Neuronal stem cell (in vitro differentiated cells): Measurements from ENCODE around the gene GCDH.
"Not testable (repeated sequence)": the region's sequence is repeated elsewhere in the genome, so short reads cannot be mapped to it uniquely, and the experiment has no call there.

Experiments used
- DNase-seq: peaks from one replicate; pipeline ENCODE4 v3.0.0-alpha.2; 2013; ENCODE audit warnings: low spot score
- H2AFZ ChIP-seq: one replicate; pipeline ENCODE4 v1.6.1; 2013; ENCODE audit warnings: mild to moderate bottlenecking, low read length, inconsistent platforms
- H2AK5ac ChIP-seq: 2 replicates; pipeline ENCODE4 v1.6.1; 2013; ENCODE audit warnings: low read depth, mild to moderate bottlenecking, inconsistent platforms, low read length, moderate library complexity, mixed read lengths
- H2BK120ac ChIP-seq: 2 replicates; pipeline ENCODE4 v1.6.1; 2013; ENCODE audit warnings: low read depth, mild to moderate bottlenecking, inconsistent platforms, low read length, moderate library complexity, mixed read lengths
- H2BK12ac ChIP-seq: one replicate; pipeline ENCODE4 v1.6.1; 2013; ENCODE audit warnings: low read length, inconsistent platforms
- H2BK15ac ChIP-seq: 2 replicates; pipeline ENCODE4 v1.6.1; 2013; ENCODE audit warnings: mild to moderate bottlenecking, low read length, inconsistent platforms, mixed read lengths
- H2BK5ac ChIP-seq: one replicate; pipeline ENCODE4 v1.6.1; 2013; ENCODE audit warnings: inconsistent platforms, mild to moderate bottlenecking, low read length, moderate library complexity
- H3K14ac ChIP-seq: one replicate; pipeline ENCODE4 v1.6.1; 2013; ENCODE audit warnings: low read length, inconsistent platforms
- H3K18ac ChIP-seq: 2 replicates; pipeline ENCODE4 v1.6.1; 2013; ENCODE audit warnings: low read length, inconsistent platforms
- H3K23ac ChIP-seq: 2 replicates; pipeline ENCODE4 v1.6.1; 2013; ENCODE audit warnings: low read depth, mild to moderate bottlenecking, mixed read lengths, low read length, inconsistent platforms; ENCODE audit not compliant: poor library complexity
- H3K27ac ChIP-seq: replicated peaks from 3 replicates; pipeline ENCODE4 v1.5.1; 2013; ENCODE audit warnings: low read length, inconsistent platforms
- H3K27me3 ChIP-seq, 3 experiments: 2 replicates each; pipeline ENCODE4 v1.6.1; 2013; ENCODE audit warnings: low read length in 3 of 3, mild to moderate bottlenecking in 2 of 3, inconsistent platforms in 1 of 3, low read depth in 1 of 3, mixed read lengths in 1 of 3, moderate library complexity in 1 of 3; ENCODE audit not compliant: control insufficient read depth in 3 of 3, insufficient read depth in 3 of 3
- H3K36me3 ChIP-seq, 2 donors: replicated peaks in 1 of 2; 2 replicates each; pipeline ENCODE4 v1.6.1; 2013; ENCODE audit warnings: low read length in 2 of 2; ENCODE audit not compliant: control insufficient read depth in 2 of 2, insufficient read depth in 2 of 2
- H3K4ac ChIP-seq: 2 replicates; pipeline ENCODE4 v1.6.1; 2013; ENCODE audit warnings: inconsistent platforms, mild to moderate bottlenecking, low read length, moderate library complexity
- H3K4me1 ChIP-seq, 2 donors: 1 replicate in 1 of 2; 2 replicates in 1 of 2; pipeline ENCODE4 v1.6.1; 2013; ENCODE audit warnings: low read length in 2 of 2, low read depth in 1 of 2; ENCODE audit not compliant: control insufficient read depth in 2 of 2, insufficient read depth in 1 of 2
- H3K4me2 ChIP-seq: one replicate; pipeline ENCODE4 v1.6.1; 2013; ENCODE audit warnings: mild to moderate bottlenecking, low read length, inconsistent platforms; ENCODE audit not compliant: insufficient read depth, poor library complexity, severe bottlenecking
- H3K4me3 ChIP-seq, 2 donors: 2 replicates each; pipeline ENCODE4 v1.5.1; 2013; ENCODE audit warnings: low read length in 2 of 2, mild to moderate bottlenecking in 2 of 2, inconsistent platforms in 1 of 2, moderate library complexity in 1 of 2
- H3K79me1 ChIP-seq: one replicate; pipeline ENCODE4 v1.6.1; 2013; ENCODE audit warnings: low read depth, mild to moderate bottlenecking, inconsistent platforms, low read length, moderate library complexity
- H3K9ac ChIP-seq: one replicate; pipeline ENCODE4 v1.6.1; 2013; ENCODE audit warnings: mild to moderate bottlenecking, low read depth, low read length, inconsistent platforms; ENCODE audit not compliant: poor library complexity
- H3K9me3 ChIP-seq, 2 donors: replicated peaks in 1 of 2; 2 replicates each; pipeline versions ENCODE3 to v1.6.1; 2013; ENCODE audit warnings: low read length in 2 of 2, mild to moderate bottlenecking in 2 of 2, inconsistent platforms in 1 of 2, low read depth in 1 of 2, mixed read lengths in 1 of 2, moderate library complexity in 1 of 2; ENCODE audit not compliant: control insufficient read depth in 2 of 2, insufficient read depth in 1 of 2
- H4K8ac ChIP-seq: one replicate; pipeline ENCODE4 v1.6.1; 2013; ENCODE audit warnings: low read depth, mild to moderate bottlenecking, inconsistent platforms, low read length, moderate library complexity
- H4K91ac ChIP-seq: one replicate; pipeline ENCODE4 v1.6.1; 2013; ENCODE audit warnings: low read length, low read depth, mild to moderate bottlenecking, inconsistent platforms; ENCODE audit not compliant: poor library complexity
- WGBS, 2 donors: extraction: QIAGEN DNeasy Blood & Tissue Kit; methylation state at CpG; one replicate each; pipeline ENCODE4 v1.1.7; 2013; ENCODE audit warnings: missing lambda C conversion rate in 2 of 2, mixed read lengths in 1 of 2; ENCODE audit not compliant: insufficient read length in 2 of 2, insufficient replicate concordance in 1 of 2; ENCODE audit errors: extremely low coverage in 2 of 2; 5-methylcytosine and 5-hydroxymethylcytosine counted together

The GCDH gene

DNA sequence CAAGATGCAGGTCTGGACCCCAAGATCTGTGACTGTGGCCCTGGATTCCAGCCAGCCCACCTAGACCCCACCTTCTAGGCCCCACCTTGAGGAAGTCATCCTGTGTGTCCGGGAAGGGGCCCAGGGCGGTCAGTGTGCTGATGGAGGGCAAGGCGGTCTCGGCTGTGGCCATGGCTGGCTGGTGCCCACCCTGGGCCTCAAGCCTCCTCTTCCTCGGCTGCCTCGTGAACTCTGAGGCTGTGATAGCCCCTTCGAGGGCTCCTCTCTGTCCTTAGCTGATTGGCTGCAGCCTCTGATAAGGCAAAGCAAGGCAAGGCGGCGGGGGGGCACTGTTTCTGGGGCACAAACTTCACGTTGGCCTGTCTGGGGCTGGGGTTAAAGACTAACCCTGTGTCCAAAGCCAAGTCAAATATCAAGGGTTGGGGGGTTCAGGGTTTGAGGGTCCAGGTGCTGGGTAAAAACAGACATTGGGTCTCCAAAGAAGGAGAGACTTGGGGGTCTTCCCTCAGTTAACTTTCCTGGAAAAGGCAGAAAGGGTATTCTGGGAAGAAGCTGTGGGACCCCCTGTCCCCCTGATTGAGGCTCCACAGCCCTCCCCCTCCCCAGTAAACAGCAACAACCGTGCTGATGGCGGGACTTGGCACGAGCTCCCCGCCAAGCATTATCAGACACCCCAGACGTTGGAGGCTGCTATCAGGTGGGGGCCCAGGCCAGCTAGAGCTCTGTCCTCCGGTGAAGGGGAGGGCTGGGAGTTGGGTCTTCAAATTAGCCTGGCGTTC lies 3.8 kb upstream of the GCDH start, which contains the start of gene KLF1:
Gene KLF1 (minus strand): TSS at position 233 of the 779 bp plus-strand sequence. CDS start 61 bp downstream, at position 172.
- Histone ChIP-seq H4K91ac (no peak within 1 kb of the TSS), H3K18ac (peak within 1 kb of the TSS; percentile 90), H3K4me2 (peak within 1 kb of the TSS; percentile 89), H3K4me3 (no peak within 1 kb of the TSS), H3K9me3 (peaks cover 11 to 17% of the 10 kb centered on the region in 2 donors), H3K36me3 (no peaks in the 10 kb centered on the region), H2BK15ac (peak within 1 kb of the TSS; percentile 89), H3K4me1 (peaks cover 4 to 8% of the 10 kb centered on the region in 2 donors), H3K14ac (no peak within 1 kb of the TSS), H2BK12ac (peak within 1 kb of the TSS; percentile 60), H4K8ac (peak within 1 kb of the TSS; percentile 82), H3K23ac (peak within 1 kb of the TSS; percentile 68), H2AFZ (peak within 1 kb of the TSS; percentile 90), H2AK5ac (peak within 1 kb of the TSS; percentile 94), H3K9ac (peak within 1 kb of the TSS; percentile 30), H2BK5ac (peak within 1 kb of the TSS; percentile 82), H3K4ac (no peak within 1 kb of the TSS), H2BK120ac (no peak within 1 kb of the TSS), H3K27ac (no peak within 1 kb of the TSS), H3K27me3 (peaks cover 11 to 70% (median 42%) of the 10 kb centered on the region in 3 experiments), H3K79me1 (peaks cover 10% of the 10 kb centered on the region)
- WGBS, 2 donors = no CpG with 5 or more reads among the region's 17 CpGs
- no peak for DNase-seq

- Histone ChIP-seq H2BK120ac (no peak overlapping the region), H4K8ac (no peak overlapping the region), H3K9me3 (peaks cover 11 to 13% of the 10 kb centered on the region in 2 donors), H2BK5ac (no peak overlapping the region), H3K27ac (no peak overlapping the region), H3K14ac (no peak overlapping the region), H2BK15ac (no peak overlapping the region), H3K4me1 (peaks cover 4 to 8% of the 10 kb centered on the region in 2 donors), H2BK12ac (no peak overlapping the region), H3K23ac (no peak overlapping the region), H2AK5ac (no peak overlapping the region), H3K27me3 (peaks cover 11 to 60% (median 39%) of the 10 kb centered on the region in 3 experiments), H3K9ac (no peak overlapping the region), H4K91ac (no peak overlapping the region), H3K18ac (no peak overlapping the region), H3K4ac (no peak overlapping the region), H3K36me3 (peaks cover 0 to 1% of the 10 kb centered on the region in 2 donors), H2AFZ (no peak overlapping the region), H3K4me3 (no peak overlapping the region), H3K79me1 (peaks cover 10% of the 10 kb centered on the region), H3K4me2 (no peak overlapping the region)
- no CpG with 5 or more reads among the region's 5 CpGs for WGBS, 2 donors
- DNase-seq = no peak
These were observed 2.9 kb upstream of the GCDH start for GRCh38 chr19:12888006-12888603.

- H2AFZ ChIP-seq = peak overlapping the region; percentile 88
- not testable (repeated sequence) for H3K23ac ChIP-seq, H2BK120ac ChIP-seq, H2BK15ac ChIP-seq, H4K8ac ChIP-seq, H2BK5ac ChIP-seq, H3K79me1 ChIP-seq, H3K4me1 ChIP-seq, H4K91ac ChIP-seq, H2AK5ac ChIP-seq, H2BK12ac ChIP-seq, H3K14ac ChIP-seq, H3K9me3 ChIP-seq, DNase-seq, H3K18ac ChIP-seq, H3K4ac ChIP-seq
- peak overlapping the region; percentile 80 for H3K9ac ChIP-seq
- H3K27ac ChIP-seq = peak overlapping the region; percentile 52
- WGBS, 2 donors = no CpG with 5 or more reads among the region's 10 CpGs
- H3K4me2 ChIP-seq = peak overlapping the region; percentile 89
- H3K4me3 ChIP-seq = peak overlapping the region; percentile 84 to 90
- peaks cover 3 to 38% (median 21%) of the 10 kb centered on the region in 3 experiments for H3K27me3 ChIP-seq
- peaks cover 15 to 21% of the 10 kb centered on the region in 2 donors for H3K36me3 ChIP-seq
These were observed 617 bp upstream of the GCDH start for GRCh38 chr19:12890299-12890786.

GRCh38 chr19:12891553-12892021 lies 627 bp downstream of the GCDH start:
- WGBS, 2 donors = no CpG with 5 or more reads among the region's 26 CpGs

More at GRCh38 chr19:12891553-12892021, 627 bp downstream of the GCDH start:
- Histone ChIP-seq H3K23ac (peak overlapping the region; percentile 25), H4K91ac (no peak overlapping the region), H2BK5ac (no peak overlapping the region), H3K4me1 (peaks cover 4 to 8% of the 10 kb centered on the region in 2 donors), H3K4me2 (peak overlapping the region; percentile 98), H3K18ac (no peak overlapping the region), H2AK5ac (peak overlapping the region; percentile 36), H3K36me3 (peaks cover 21 to 29% of the 10 kb centered on the region in 2 donors), H2AFZ (peak overlapping the region; percentile 88), H2BK12ac (no peak overlapping the region), H3K9ac (peak overlapping the region; percentile 92), H3K4ac (no peak overlapping the region), H3K4me3 (peak overlapping the region; percentile 90 to 99), H3K14ac (peak overlapping the region; percentile 47), H3K27ac (no peak overlapping the region), H2BK15ac (no peak overlapping the region), H2BK120ac (no peak overlapping the region), H4K8ac (no peak overlapping the region), H3K9me3 (peaks cover 0 to 2% of the 10 kb centered on the region in 2 donors), H3K79me1 (peaks cover 10% of the 10 kb centered on the region), H3K27me3 (peaks cover 0 to 26% (median 8%) of the 10 kb centered on the region in 3 experiments)
- DNase-seq = no peak
